GM19468 (cell line): ENCODE results near the gene CAMSAP2.

Experiments
- ATAC-seq: cut with Tn5 transposase; IDR thresholded peaks from one replicate; pipeline ENCODE4 v1.9.1; 2021; ENCODE audit warnings: mild to moderate bottlenecking, moderate library complexity, moderate number of reproducible peaks; ENCODE audit not compliant: unreplicated experiment; ENCODE audit errors: extremely low read depth

The CAMSAP2 gene, protein sequence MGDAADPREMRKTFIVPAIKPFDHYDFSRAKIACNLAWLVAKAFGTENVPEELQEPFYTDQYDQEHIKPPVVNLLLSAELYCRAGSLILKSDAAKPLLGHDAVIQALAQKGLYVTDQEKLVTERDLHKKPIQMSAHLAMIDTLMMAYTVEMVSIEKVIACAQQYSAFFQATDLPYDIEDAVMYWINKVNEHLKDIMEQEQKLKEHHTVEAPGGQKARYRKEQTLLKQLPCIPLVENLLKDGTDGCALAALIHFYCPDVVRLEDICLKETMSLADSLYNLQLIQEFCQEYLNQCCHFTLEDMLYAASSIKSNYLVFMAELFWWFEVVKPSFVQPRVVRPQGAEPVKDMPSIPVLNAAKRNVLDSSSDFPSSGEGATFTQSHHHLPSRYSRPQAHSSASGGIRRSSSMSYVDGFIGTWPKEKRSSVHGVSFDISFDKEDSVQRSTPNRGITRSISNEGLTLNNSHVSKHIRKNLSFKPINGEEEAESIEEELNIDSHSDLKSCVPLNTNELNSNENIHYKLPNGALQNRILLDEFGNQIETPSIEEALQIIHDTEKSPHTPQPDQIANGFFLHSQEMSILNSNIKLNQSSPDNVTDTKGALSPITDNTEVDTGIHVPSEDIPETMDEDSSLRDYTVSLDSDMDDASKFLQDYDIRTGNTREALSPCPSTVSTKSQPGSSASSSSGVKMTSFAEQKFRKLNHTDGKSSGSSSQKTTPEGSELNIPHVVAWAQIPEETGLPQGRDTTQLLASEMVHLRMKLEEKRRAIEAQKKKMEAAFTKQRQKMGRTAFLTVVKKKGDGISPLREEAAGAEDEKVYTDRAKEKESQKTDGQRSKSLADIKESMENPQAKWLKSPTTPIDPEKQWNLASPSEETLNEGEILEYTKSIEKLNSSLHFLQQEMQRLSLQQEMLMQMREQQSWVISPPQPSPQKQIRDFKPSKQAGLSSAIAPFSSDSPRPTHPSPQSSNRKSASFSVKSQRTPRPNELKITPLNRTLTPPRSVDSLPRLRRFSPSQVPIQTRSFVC (N-terminal part only)

GRCh38 chr1:200738327-200738948 lies at the start of gene CAMSAP2:
Gene CAMSAP2 (plus strand): TSS chr1:200738893. CDS start chr1:200739828, 935 bp downstream.
- no peak for ATAC-seq

DNA sequence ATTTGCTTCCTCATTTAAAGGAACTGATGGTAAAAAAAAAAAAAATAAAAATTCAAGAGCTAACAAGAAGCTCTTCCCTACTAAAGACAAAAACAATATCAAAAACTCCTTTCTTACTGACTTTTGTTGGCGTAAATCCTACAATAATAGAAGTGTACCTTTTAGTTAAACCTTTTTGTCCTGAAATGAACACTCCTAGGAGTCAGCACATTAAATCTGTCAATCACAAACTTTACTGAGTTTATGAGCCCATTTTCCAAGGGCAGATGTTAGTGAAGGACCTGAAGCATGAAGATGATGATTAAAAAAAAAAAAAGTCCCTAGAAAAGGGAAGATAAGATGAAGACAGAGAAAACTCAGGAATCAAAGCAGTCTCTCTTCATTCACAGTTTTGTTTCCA lies 46.4 kb upstream of the CAMSAP2 start:
- ATAC-seq, result no peak

- ATAC-seq, result no peak
Measured at GRCh38 chr1:200693327-200693726, 45.4 kb upstream of the CAMSAP2 start.

GRCh38 chr1:200694738-200695137 lies 44.0 kb upstream of the CAMSAP2 start:
- ATAC-seq, result no peak

- ATAC-seq, result no peak
Measured at GRCh38 chr1:200699871-200700270, 38.8 kb upstream of the CAMSAP2 start.

DNA sequence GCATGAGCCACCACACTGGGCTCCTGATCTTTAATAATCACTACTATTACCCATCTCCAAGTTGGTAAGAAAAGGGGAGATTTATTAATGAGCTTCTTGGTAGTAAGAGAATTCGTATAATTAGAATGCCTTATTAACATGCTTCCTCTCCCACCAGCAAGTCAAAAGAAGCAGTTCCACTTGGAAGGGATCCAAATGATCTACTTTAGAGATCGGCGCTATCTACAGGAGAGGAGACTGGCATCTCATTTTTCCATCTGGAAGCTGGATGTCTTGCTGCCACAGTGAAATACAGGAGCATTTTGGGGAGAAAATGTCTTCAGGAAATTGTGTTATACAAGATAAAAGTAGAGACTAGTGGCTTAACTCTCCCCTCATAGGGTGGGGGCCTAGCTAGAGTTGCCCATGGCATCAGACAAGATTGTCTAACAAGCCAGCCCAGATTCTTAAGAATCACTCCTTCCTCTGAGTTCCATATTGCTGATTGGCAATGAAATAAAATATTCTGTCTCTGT lies 33.6 kb upstream of the CAMSAP2 start:
- ATAC-seq, result no peak

- ATAC-seq, result no peak
Measured at GRCh38 chr1:200706111-200706814, 32.4 kb upstream of the CAMSAP2 start.

GRCh38 chr1:200707116-200707515 lies 31.6 kb upstream of the CAMSAP2 start:
- no peak for ATAC-seq

- no peak for ATAC-seq
Measured at GRCh38 chr1:200708161-200708560, 30.5 kb upstream of the CAMSAP2 start.

DNA sequence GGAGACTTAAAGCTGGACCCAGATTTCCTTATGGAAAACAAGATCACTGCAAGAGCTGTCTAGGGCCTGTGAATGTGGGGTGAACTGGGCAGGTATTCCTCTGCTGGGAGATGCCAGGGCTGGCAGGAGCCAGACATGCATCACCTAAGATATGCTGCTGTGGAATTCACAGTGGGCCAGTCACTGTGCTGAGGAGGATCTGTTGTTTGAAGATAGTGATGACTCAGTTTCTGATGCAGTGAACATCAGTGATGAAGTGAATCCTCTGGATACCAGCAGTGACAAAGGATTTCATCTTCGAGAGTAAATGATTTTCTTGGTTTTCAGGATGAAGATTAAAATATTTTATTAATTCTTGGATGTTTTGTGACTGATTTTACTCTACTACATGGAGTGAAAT lies 29.9 kb upstream of the CAMSAP2 start:
- ATAC-seq, result no peak

- ATAC-seq, result no peak
Measured at GRCh38 chr1:200710166-200710565, 28.5 kb upstream of the CAMSAP2 start.

DNA sequence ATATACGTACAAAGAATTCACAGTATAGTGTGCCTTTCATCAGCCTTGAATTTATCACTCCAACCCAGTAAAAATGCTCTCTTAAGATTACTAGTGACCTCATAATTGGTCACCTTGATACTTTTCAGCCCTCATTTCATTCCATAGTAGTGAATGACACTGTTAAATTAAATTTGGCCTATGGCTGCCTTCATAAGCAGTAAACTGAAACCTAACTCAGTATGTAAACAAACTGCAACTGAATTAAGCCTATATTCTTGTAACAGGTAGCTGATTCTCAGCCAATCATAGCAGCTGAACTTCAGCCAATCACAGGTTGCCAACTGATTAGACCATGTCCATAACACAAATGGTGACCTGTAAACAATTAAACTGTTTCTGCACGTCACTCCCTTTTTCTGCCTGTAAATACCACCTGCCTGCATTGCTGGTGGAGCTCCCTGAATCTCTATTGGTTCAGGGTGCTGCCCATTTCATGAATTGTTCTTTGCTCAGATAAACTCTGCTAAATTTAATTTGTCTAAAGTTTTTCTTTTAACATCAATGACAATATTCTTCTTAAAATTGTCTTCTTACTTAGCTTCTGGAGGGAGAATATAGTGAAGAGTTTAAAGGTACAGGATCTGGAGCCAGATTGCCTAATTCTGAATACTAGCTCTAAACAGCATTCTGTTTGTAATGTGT lies 24.0 kb upstream of the CAMSAP2 start:
- no peak for ATAC-seq

DNA sequence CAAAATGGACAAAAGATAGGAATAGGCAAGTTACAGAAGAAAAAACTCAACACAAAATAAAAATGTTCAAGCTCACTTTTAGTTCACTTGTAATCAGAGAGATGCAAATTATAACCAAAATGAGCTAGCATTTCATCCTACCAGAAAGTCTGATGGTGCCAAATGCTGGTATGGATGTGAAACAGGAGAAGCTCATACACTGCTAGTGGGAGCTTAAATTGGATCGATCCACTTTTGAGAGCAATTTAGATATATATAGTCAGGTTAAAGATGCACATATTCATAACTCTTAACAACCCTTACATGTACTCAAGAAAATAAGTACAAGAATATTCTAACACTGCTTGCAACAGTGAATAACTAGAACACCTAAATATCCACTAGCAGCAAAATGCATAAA lies 18.5 kb upstream of the CAMSAP2 start:
- no peak for ATAC-seq

- ATAC-seq, result no peak
Measured at GRCh38 chr1:200724064-200724463, 14.6 kb upstream of the CAMSAP2 start.

DNA sequence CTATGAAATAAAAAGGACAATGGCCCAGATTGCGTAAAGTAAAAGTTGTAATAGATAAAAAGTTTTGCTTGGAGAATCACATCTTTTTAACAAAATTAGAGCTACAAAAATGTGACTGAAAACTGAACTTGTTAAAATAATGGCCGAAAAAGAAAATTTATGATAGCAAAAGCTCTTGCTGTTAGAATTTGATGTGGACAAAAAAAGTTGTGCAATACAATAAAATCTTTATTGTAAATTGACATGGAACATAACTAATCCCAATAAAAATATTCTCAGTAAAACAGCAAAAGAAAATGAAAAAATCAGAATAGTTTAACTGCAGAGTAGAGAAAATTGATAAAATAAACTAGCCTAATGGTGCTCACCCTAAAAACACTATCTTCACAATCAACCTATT lies 11.4 kb upstream of the CAMSAP2 start:
- ATAC-seq, result no peak

GRCh38 chr1:200729863-200730262 lies 8.8 kb upstream of the CAMSAP2 start:
- ATAC-seq, result no peak

- ATAC-seq, result no peak
Measured at GRCh38 chr1:200731654-200732332, 6.9 kb upstream of the CAMSAP2 start.

DNA sequence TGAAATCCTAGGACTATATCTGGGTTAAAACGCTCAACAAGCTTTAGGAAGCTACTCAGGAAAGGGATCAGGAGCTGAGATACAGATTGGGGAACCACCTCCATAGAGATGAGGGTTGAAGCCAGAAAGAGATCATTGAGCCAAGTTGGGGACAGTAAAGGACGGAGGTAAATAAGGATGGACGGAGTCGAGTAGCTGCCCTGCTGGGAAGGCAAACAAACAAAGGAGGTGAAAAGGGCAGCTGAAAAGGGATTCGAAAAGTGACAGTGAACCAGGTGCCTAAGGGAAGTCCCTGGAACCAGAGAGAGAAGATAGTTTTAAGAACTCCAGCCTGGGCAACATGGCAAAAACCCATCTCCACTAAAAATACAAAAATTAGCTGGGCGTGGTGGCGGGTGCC lies 6.3 kb upstream of the CAMSAP2 start:
- ATAC-seq, result no peak

DNA sequence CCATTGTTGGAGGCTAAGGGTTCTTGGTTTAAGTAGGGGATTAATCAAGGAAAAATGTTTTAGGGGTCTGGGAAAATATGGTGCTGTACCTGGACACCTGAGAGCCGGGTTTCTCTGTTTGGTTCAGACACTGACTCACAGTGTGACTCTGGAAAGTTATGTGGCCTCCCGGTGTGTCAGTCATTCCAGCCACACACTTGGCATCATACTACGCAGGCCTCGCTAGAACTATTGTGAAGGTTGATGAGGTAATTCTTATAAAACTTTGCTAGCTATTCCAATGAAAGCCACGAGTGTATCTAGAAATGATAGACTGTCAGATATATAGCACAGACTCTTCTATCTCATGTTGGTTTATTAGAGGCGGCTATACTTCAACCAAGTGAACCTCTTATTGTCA lies 4.8 kb upstream of the CAMSAP2 start:
- no peak for ATAC-seq
